K562 (cell line): Measurements from ENCODE around the gene CD14. TPM values are rescaled to one million over a fixed set of nuclear protein-coding genes. Genes with fewer than 3 reads are reported as not detected.

ENCODE experiments used
- DDX20 ChIP-seq: fragments of 450-650 bp; IDR thresholded peaks from 2 replicates; pipeline ENCODE4 v1.6.1; 2016; ENCODE audit warnings: missing genetic modification characterization, low read depth, mild to moderate bottlenecking, missing compliant biosample characterization, moderate library complexity
- ELF1 ChIP-seq: fragments of 200-800 bp; sonication (Bioruptor generic); IDR thresholded peaks from 2 replicates; pipeline ENCODE4 v1.6.1; 2016; ENCODE audit warnings: missing genetic modification characterization, missing compliant biosample characterization
- FIP1L1 ChIP-seq: fragments of 200-400 bp; formaldehyde crosslinking; IDR thresholded peaks from 2 replicates; pipeline ENCODE4 v1.6.1; 2018; ENCODE audit warnings: mild to moderate bottlenecking, low read depth, low read length; ENCODE audit not compliant: poor library complexity, severe bottlenecking
- HINFP ChIP-seq: fragments of 450-650 bp; conservative IDR thresholded peaks from 2 replicates; pipeline ENCODE4 v1.6.1; 2016; ENCODE audit warnings: missing genetic modification characterization, low read depth, mild to moderate bottlenecking, control low read depth, missing compliant biosample characterization
- KDM1A ChIP-seq, 2 experiments: fragments of 450-650 bp; IDR thresholded peaks; 2 replicates each; pipeline ENCODE4 v1.6.1; 2016; ENCODE audit warnings: mild to moderate bottlenecking in 2 of 2
- LCOR ChIP-seq: sonication (generic); formaldehyde crosslinking; IDR thresholded peaks from 2 replicates; pipeline ENCODE4 v1.8.0; 2022; ENCODE audit warnings: mild to moderate bottlenecking, missing genetic modification reagents
- MEIS2 ChIP-seq: fragments of 450-650 bp; IDR thresholded peaks from 2 replicates; pipeline ENCODE4 v1.6.1; 2014; ENCODE audit warnings: mild to moderate bottlenecking; ENCODE audit not compliant: partially characterized antibody
- MYC ChIP-seq, 2 experiments: fragments of 250-450 bp in 1 of 2; sonication (Bioruptor Pico) in 1 of 2; IDR thresholded peaks; 2 replicates each; pipeline versions ENCODE4 v1.5.1 to v1.6.1; 2012 to 2021; ENCODE audit warnings: low read depth in 2 of 2, borderline replicate concordance in 1 of 2, improper control_type of control experiment in 1 of 2, low read length in 1 of 2, mild to moderate bottlenecking in 1 of 2, moderate library complexity in 1 of 2
- NFE2L1 ChIP-seq: fragments of 450-650 bp; IDR thresholded peaks from 2 replicates; pipeline ENCODE4 v1.6.1; 2016; ENCODE audit warnings: missing genetic modification characterization, low read depth, mild to moderate bottlenecking, missing compliant biosample characterization, moderate library complexity, borderline replicate concordance
- SRSF3 ChIP-seq: fragments of 200-400 bp; formaldehyde crosslinking; IDR thresholded peaks from 2 replicates; pipeline ENCODE4 v1.6.1; 2016; ENCODE audit warnings: mild to moderate bottlenecking, low read length, moderate library complexity; ENCODE audit not compliant: insufficient read depth
- STAT5A ChIP-seq: IDR thresholded peaks from 2 replicates; pipeline ENCODE4 v1.6.1; 2012; ENCODE audit warnings: low read length, inconsistent platforms, borderline replicate concordance
- TEAD4 ChIP-seq, 2 experiments: sonication (generic) in 1 of 2; formaldehyde crosslinking in 1 of 2; IDR thresholded peaks; 2 replicates each; pipeline versions ENCODE4 v1.6.1 to v1.8.0; 2012 to 2022; ENCODE audit warnings: borderline replicate concordance in 1 of 2, inconsistent platforms in 1 of 2, low read length in 1 of 2, mild to moderate bottlenecking in 1 of 2, missing genetic modification reagents in 1 of 2
- USF1 ChIP-seq: sonication (generic); formaldehyde crosslinking; IDR thresholded peaks from 2 replicates; pipeline ENCODE4 v1.9.0; 2022; ENCODE audit warnings: mild to moderate bottlenecking, missing genetic modification reagents
- ZBTB1 ChIP-seq: sonication (generic); formaldehyde crosslinking; IDR thresholded peaks from 2 replicates; pipeline ENCODE4 v1.8.1; 2023; ENCODE audit warnings: missing genetic modification reagents, low read depth, mild to moderate bottlenecking, borderline replicate concordance
- ZMIZ1 ChIP-seq, 2 experiments: fragments of 150-350 bp in 1 of 2; IDR thresholded peaks; 2 replicates each; pipeline ENCODE4 v1.6.1; 2012 to 2016; ENCODE audit warnings: low read depth in 2 of 2, low read length in 2 of 2, mild to moderate bottlenecking in 1 of 2, moderate library complexity in 1 of 2
- ZNF445 ChIP-seq: fragments of 250-450 bp; sonication (Bioruptor Pico); IDR thresholded peaks from 2 replicates; pipeline ENCODE4 v1.4.0; 2020; ENCODE audit warnings: low read depth, mild to moderate bottlenecking, moderate library complexity
- ZNF639 ChIP-seq, 2 experiments: fragments of 200-800 bp in 1 of 2; sonication (Bioruptor generic) in 1 of 2; sonication (generic) in 1 of 2; formaldehyde crosslinking in 1 of 2; IDR thresholded peaks in 1 of 2; conservative IDR thresholded peaks in 1 of 2; 2 replicates each; pipeline versions ENCODE4 v1.5.0 to v1.6.1; 2016 to 2020; ENCODE audit warnings: missing compliant biosample characterization in 1 of 2, missing genetic modification characterization in 1 of 2, missing genetic modification reagents in 1 of 2
- polyA plus RNA-seq, 8 experiments: library from polyadenylated mRNA; depleted of rRNA in 4 of 8; stranded (reverse) in 5 of 8; unstranded in 3 of 8; fragments of >200 nt; fragmentation: Nextera tagmentation in 2 of 8; fragmentation: Illumina TruSeq in 1 of 8; extraction: Ambion mirVana in 2 of 8; extraction: Trizol in 1 of 8; gene quantifications; 2 replicates each; pipeline versions ENCODE4 v1.2.1 to v1.2.3, GENCODE V29; 2011 to 2014; ENCODE audit warnings: inconsistent platforms in 1 of 8, missing spikeins in 1 of 8
- total RNA-seq, 7 experiments: library from RNA; depleted of rRNA in 6 of 7; stranded (reverse); fragments of >200 nt in 6 of 7; fragmentation: Illumina TruSeq in 2 of 7; extraction: Trizol in 2 of 7; gene quantifications; 2 replicates each; pipeline versions ENCODE4 v1.2.1 to v1.2.3, GENCODE V29; 2011 to 2021; ENCODE audit warnings: low replicate concordance in 1 of 7

The CD14 gene
- total and polyA plus RNA-seq, 9 of the 15 experiments (the other 6 are each of a cell fraction or from before 2014, with no cell fraction given), result 0.07 to 0.47 (median 0.14) TPM; not detected in 2

- TF ChIP-seq ZNF445 (CRISPR knock-in tag) (no peak), ZNF639 (CRISPR knock-in tag; conservative IDR thresholded peaks at IDR 0.05 in 1 of 2, IDR thresholded peaks at IDR 0.05 in 1 of 2) (peak in 1 of 2 experiments; percentile 82; a peak in 2 of 4 replicates), USF1 (CRISPR knock-in tag) (no peak), FIP1L1 (peak; percentile 77), MYC (IDR thresholded peaks at IDR 0.05; ENCODE audit: low read depth, low read length) (peak; percentile 86), MYC (CRISPR knock-in tag; IDR thresholded peaks at IDR 0.05; ENCODE audit: borderline replicate concordance, low read depth) (no peak), LCOR (CRISPR knock-in tag) (peak; percentile 84), ZMIZ1 (IDR thresholded peaks at IDR 0.05; ENCODE audit: low read depth in 2 of 2, low read length in 2 of 2) (no peak), NFE2L1 (no peak), STAT5A (peak; percentile 94), DDX20 (tag) (no peak), SRSF3 (no peak), ZBTB1 (CRISPR knock-in tag) (0 out of 2 replicates have a peak, but pooled peaks have one; percentile 26), ELF1 (tag) (peak; percentile 55; the same call in 1 of the 2 replicates), MEIS2 (peak; percentile 97), KDM1A (IDR thresholded peaks at IDR 0.05) (peak in 1 of 2 experiments; percentile 78; a peak in 3 of 4 replicates), TEAD4 (IDR thresholded peaks at IDR 0.05; ENCODE audit: low read length) (peak; percentile 46; the same call in 1 of the 2 replicates), TEAD4 (CRISPR knock-in tag; IDR thresholded peaks at IDR 0.05; ENCODE audit: borderline replicate concordance) (no peak), HINFP (tag) (no peak)
Measured at GRCh38 chr5:140639148-140639981, 6.4 kb upstream of the CD14 start, which contains the start of gene TMCO6 (continued).
